ENCODE measurements around the gene TAS1R2.

Gene TAS1R2

GRCh38 chr1:18877282-18877681 lies 17.8 kb upstream of the TAS1R2 start:
- Histone ChIP-seq H2BK5ac (ENCODE audit: low read depth, low read length, poor library complexity) (no peak overlapping the region), H3K14ac (ENCODE audit: low read length) (no peak overlapping the region), H2BK12ac (ENCODE audit: low read length) (no peak overlapping the region), H2AK5ac (ENCODE audit: low read length) (no peak overlapping the region), H3K18ac (ENCODE audit: low read length) (no peak overlapping the region), H2AFZ (ENCODE audit: insufficient read depth, low read length, poor library complexity) (no peak overlapping the region), H3K4me2 (ENCODE audit: low read length) (no peak overlapping the region), H3K27ac (ENCODE audit: low read depth, low read length) (no peak overlapping the region), H3K4me3 (ENCODE audit: low read depth, low read length) (no peak overlapping the region), H4K91ac (ENCODE audit: low read depth, low read length) (no peak overlapping the region), H2BK120ac (ENCODE audit: insufficient read depth, low read length, poor library complexity) (no peak overlapping the region), H3K27me3 (ENCODE audit: insufficient read depth, low read length) (no peaks in the 10 kb centered on the region), H3K9me3 (ENCODE audit: insufficient read depth, low read depth, low read length) (peaks cover 2% of the 10 kb centered on the region), H3K9ac (ENCODE audit: low read length) (no peak overlapping the region), H3K4me1 (ENCODE audit: control insufficient read depth in 1 of 2, insufficient read depth in 2 of 2, low read length in 2 of 2) (no peaks in the 10 kb centered on the region), H4K12ac (ENCODE audit: low read depth, low read length) (no peak overlapping the region), H3K79me1 (ENCODE audit: low read length) (no peaks in the 10 kb centered on the region), H3K36me3 (ENCODE audit: control insufficient read depth in 1 of 2, insufficient read depth in 2 of 2, low read length in 2 of 2) (peaks cover 68 to 77% of the 10 kb centered on the region in 2 experiments), H3K23ac (ENCODE audit: low read length) (no peak overlapping the region), H3K79me2 (ENCODE audit: control insufficient read depth, insufficient read depth, low read length, poor library complexity) (no peaks in the 10 kb centered on the region), H3K4ac (ENCODE audit: low read depth, low read length) (no peak overlapping the region), H4K8ac (ENCODE audit: low read depth, low read length) (no peak overlapping the region)
- WGBS (ENCODE audit: extremely low coverage, insufficient coverage, insufficient read length) = no CpG with 5 or more reads among the region's 35 CpGs
- DNase-seq = no peak

DNA sequence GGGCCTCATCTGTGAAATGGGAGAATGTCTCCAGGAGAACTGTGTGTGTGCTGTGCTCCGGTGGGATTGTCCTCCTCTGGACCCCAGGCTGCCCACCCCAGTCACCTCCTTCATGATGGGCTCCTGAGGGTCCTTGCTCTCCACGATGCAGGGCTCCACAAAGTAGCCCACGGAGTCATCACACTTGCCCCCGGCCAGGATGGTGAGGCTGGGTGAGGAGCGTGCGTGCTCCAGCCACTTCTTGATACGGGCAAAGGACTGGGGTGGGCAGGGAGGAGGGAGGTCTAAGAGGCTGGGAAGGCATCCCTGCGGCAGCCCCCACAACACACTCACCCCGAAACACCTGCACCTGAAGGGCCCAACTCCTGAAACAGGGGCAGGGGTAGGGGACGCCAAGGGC lies 16.8 kb upstream of the TAS1R2 start:
- no peaks in the 10 kb centered on the region for H3K27me3 ChIP-seq (ENCODE audit: insufficient read depth, low read length)
- H3K4me1 ChIP-seq (ENCODE audit: control insufficient read depth in 1 of 2, insufficient read depth in 2 of 2, low read length in 2 of 2) = no peaks in the 10 kb centered on the region
- no peak overlapping the region for H4K91ac ChIP-seq (ENCODE audit: low read depth, low read length)
- H2BK120ac ChIP-seq (ENCODE audit: insufficient read depth, low read length, poor library complexity) = no peak overlapping the region
- no peak for DNase-seq
- H3K14ac ChIP-seq (ENCODE audit: low read length) = no peak overlapping the region
- H2BK5ac ChIP-seq (ENCODE audit: low read depth, low read length, poor library complexity) = no peak overlapping the region
- no peak overlapping the region for H2BK12ac ChIP-seq (ENCODE audit: low read length)
- no peak overlapping the region for H2AFZ ChIP-seq (ENCODE audit: insufficient read depth, low read length, poor library complexity)
- no peaks in the 10 kb centered on the region for H3K79me2 ChIP-seq (ENCODE audit: control insufficient read depth, insufficient read depth, low read length, poor library complexity)
- no peak overlapping the region for H3K9ac ChIP-seq (ENCODE audit: low read length)
- peaks cover 65 to 77% of the 10 kb centered on the region in 2 experiments for H3K36me3 ChIP-seq (ENCODE audit: control insufficient read depth in 1 of 2, insufficient read depth in 2 of 2, low read length in 2 of 2)
- H4K12ac ChIP-seq (ENCODE audit: low read depth, low read length) = no peak overlapping the region
- no peak overlapping the region for H2AK5ac ChIP-seq (ENCODE audit: low read length)
- H3K27ac ChIP-seq (ENCODE audit: low read depth, low read length) = no peak overlapping the region
- no peak overlapping the region for H3K4ac ChIP-seq (ENCODE audit: low read depth, low read length)
- no peaks in the 10 kb centered on the region for H3K9me3 ChIP-seq (ENCODE audit: insufficient read depth, low read depth, low read length)
- WGBS (ENCODE audit: extremely low coverage, insufficient coverage, insufficient read length) = no CpG with 5 or more reads among the region's 10 CpGs
- H4K8ac ChIP-seq (ENCODE audit: low read depth, low read length) = no peak overlapping the region
- no peaks in the 10 kb centered on the region for H3K79me1 ChIP-seq (ENCODE audit: low read length)
- H3K23ac ChIP-seq (ENCODE audit: low read length) = no peak overlapping the region
- H3K4me3 ChIP-seq (ENCODE audit: low read depth, low read length) = no peak overlapping the region
- no peak overlapping the region for H3K18ac ChIP-seq (ENCODE audit: low read length)
- no peak overlapping the region for H3K4me2 ChIP-seq (ENCODE audit: low read length)

GRCh38 chr1:18875796-18876128 lies 16.3 kb upstream of the TAS1R2 start:
- H3K79me1 ChIP-seq (ENCODE audit: low read length) = no peaks in the 10 kb centered on the region
- H2BK5ac ChIP-seq (ENCODE audit: low read depth, low read length, poor library complexity) = no peak overlapping the region
- peaks cover 61 to 72% of the 10 kb centered on the region in 2 experiments for H3K36me3 ChIP-seq (ENCODE audit: control insufficient read depth in 1 of 2, insufficient read depth in 2 of 2, low read length in 2 of 2)
- WGBS (ENCODE audit: extremely low coverage, insufficient coverage, insufficient read length) = no CpG with 5 or more reads among the region's 3 CpGs
- H3K9me3 ChIP-seq (ENCODE audit: insufficient read depth, low read depth, low read length) = no peaks in the 10 kb centered on the region
- no peak overlapping the region for H3K27ac ChIP-seq (ENCODE audit: low read depth, low read length)
- no peak overlapping the region for H4K8ac ChIP-seq (ENCODE audit: low read depth, low read length)
- H3K9ac ChIP-seq (ENCODE audit: low read length) = no peak overlapping the region
- H2BK12ac ChIP-seq (ENCODE audit: low read length) = no peak overlapping the region
- no peak overlapping the region for H3K18ac ChIP-seq (ENCODE audit: low read length)
- no peak overlapping the region for H3K14ac ChIP-seq (ENCODE audit: low read length)
- H3K23ac ChIP-seq (ENCODE audit: low read length) = no peak overlapping the region
- no peak overlapping the region for H3K4ac ChIP-seq (ENCODE audit: low read depth, low read length)
- DNase-seq = no peak
- H2AFZ ChIP-seq (ENCODE audit: insufficient read depth, low read length, poor library complexity) = no peak overlapping the region
- H3K4me1 ChIP-seq (ENCODE audit: control insufficient read depth in 1 of 2, insufficient read depth in 2 of 2, low read length in 2 of 2) = no peaks in the 10 kb centered on the region
- H2BK120ac ChIP-seq (ENCODE audit: insufficient read depth, low read length, poor library complexity) = no peak overlapping the region
- no peak overlapping the region for H3K4me2 ChIP-seq (ENCODE audit: low read length)
- no peak overlapping the region for H2AK5ac ChIP-seq (ENCODE audit: low read length)
- no peaks in the 10 kb centered on the region for H3K79me2 ChIP-seq (ENCODE audit: control insufficient read depth, insufficient read depth, low read length, poor library complexity)
- H3K4me3 ChIP-seq (ENCODE audit: low read depth, low read length) = no peak overlapping the region
- H4K12ac ChIP-seq (ENCODE audit: low read depth, low read length) = no peak overlapping the region
- H3K27me3 ChIP-seq (ENCODE audit: insufficient read depth, low read length) = no peaks in the 10 kb centered on the region
- H4K91ac ChIP-seq (ENCODE audit: low read depth, low read length) = no peak overlapping the region

DNA sequence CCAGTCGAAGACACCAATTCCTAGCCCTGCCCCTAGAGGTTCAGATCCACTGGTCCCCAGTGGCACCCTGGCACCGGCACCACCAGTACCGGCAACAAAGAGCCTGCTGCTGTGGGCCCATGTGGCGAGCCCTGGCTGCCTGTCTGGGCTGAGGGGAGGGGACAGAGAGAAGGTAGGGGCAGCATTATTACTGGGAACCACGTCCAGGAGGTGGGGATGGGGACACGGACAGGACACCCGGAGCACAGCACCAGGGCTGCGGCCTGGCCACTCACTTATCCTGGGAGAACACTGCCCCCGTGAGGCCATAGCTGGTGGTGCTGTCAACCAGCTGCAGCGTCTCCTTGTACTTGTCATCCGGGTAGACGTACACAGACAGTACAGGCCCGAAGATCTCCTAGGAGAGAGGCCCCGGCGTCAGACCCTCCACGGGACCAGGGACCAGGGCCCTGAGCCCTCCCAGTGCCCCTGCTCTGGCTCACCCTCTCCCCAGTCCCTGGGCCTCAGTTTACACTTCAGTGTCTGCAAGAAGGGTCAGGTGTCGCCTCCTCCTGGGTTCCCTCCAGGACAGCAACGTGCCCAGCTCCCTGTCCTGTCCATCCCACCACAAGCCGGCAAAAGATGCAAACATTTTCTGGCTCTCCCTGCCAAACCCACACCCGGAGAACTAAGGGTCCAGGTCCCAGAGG lies 15.8 kb upstream of the TAS1R2 start:
- H3K4me3 ChIP-seq (ENCODE audit: low read depth, low read length) = no peak overlapping the region
- H3K27me3 ChIP-seq (ENCODE audit: insufficient read depth, low read length) = no peaks in the 10 kb centered on the region
- no peak overlapping the region for H2AFZ ChIP-seq (ENCODE audit: insufficient read depth, low read length, poor library complexity)
- DNase-seq = peak; percentile 83 to 90
- H4K91ac ChIP-seq (ENCODE audit: low read depth, low read length) = no peak overlapping the region
- no peak overlapping the region for H2BK12ac ChIP-seq (ENCODE audit: low read length)
- no peak overlapping the region for H4K12ac ChIP-seq (ENCODE audit: low read depth, low read length)
- H3K4me1 ChIP-seq (ENCODE audit: control insufficient read depth in 1 of 2, insufficient read depth in 2 of 2, low read length in 2 of 2) = no peaks in the 10 kb centered on the region
- H4K8ac ChIP-seq (ENCODE audit: low read depth, low read length) = no peak overlapping the region
- H3K79me2 ChIP-seq (ENCODE audit: control insufficient read depth, insufficient read depth, low read length, poor library complexity) = no peaks in the 10 kb centered on the region
- H3K4me2 ChIP-seq (ENCODE audit: low read length) = no peak overlapping the region
- H2AK5ac ChIP-seq (ENCODE audit: low read length) = no peak overlapping the region
- no peak overlapping the region for H2BK120ac ChIP-seq (ENCODE audit: insufficient read depth, low read length, poor library complexity)
- H3K27ac ChIP-seq (ENCODE audit: low read depth, low read length) = no peak overlapping the region
- H2BK5ac ChIP-seq (ENCODE audit: low read depth, low read length, poor library complexity) = no peak overlapping the region
- H3K23ac ChIP-seq (ENCODE audit: low read length) = no peak overlapping the region
- H3K9me3 ChIP-seq (ENCODE audit: insufficient read depth, low read depth, low read length) = no peaks in the 10 kb centered on the region
- H3K14ac ChIP-seq (ENCODE audit: low read length) = no peak overlapping the region
- H3K36me3 ChIP-seq (ENCODE audit: control insufficient read depth in 1 of 2, insufficient read depth in 2 of 2, low read length in 2 of 2) = peaks cover 60 to 69% of the 10 kb centered on the region in 2 experiments
- WGBS (ENCODE audit: extremely low coverage, insufficient coverage, insufficient read length) = no CpG with 5 or more reads among the region's 20 CpGs
- H3K9ac ChIP-seq (ENCODE audit: low read length) = no peak overlapping the region
- no peaks in the 10 kb centered on the region for H3K79me1 ChIP-seq (ENCODE audit: low read length)
- H3K4ac ChIP-seq (ENCODE audit: low read depth, low read length) = no peak overlapping the region
- H3K18ac ChIP-seq (ENCODE audit: low read length) = no peak overlapping the region
